SK-N-SH (cell line): ENCODE measurements around the gene IL7R.

Source experiments
- CTCF ChIP-seq: fragments of 200-600 bp; sonication (generic); IDR thresholded peaks from 2 replicates; pipeline ENCODE4 v1.6.1; 2017; ENCODE audit warnings: antibody characterized with exemption, mild to moderate bottlenecking, moderate library complexity
- RAD21 ChIP-seq: IDR thresholded peaks from 2 replicates; pipeline ENCODE4 v1.6.1; 2012; ENCODE audit warnings: mild to moderate bottlenecking, low read length
- SIN3A ChIP-seq: IDR thresholded peaks from 2 replicates; pipeline ENCODE4 v1.6.1; 2012; ENCODE audit warnings: low read depth, mild to moderate bottlenecking, low read length, moderate library complexity, borderline replicate concordance
- SMC3 ChIP-seq: IDR thresholded peaks from 2 replicates; pipeline ENCODE4 v1.6.1; 2012; ENCODE audit warnings: low read depth, low read length, improper control_type of control experiment
- USF1 ChIP-seq: IDR thresholded peaks from 2 replicates; pipeline ENCODE4 v1.4.0; 2012; ENCODE audit warnings: low read depth, borderline replicate concordance

GRCh38 chr5:35847961-35848360, 8.7 kb upstream of the IL7R start:
- no peak for TF ChIP-seq SIN3A
- no peak for TF ChIP-seq CTCF
- no peak for TF ChIP-seq RAD21
- no peak for TF ChIP-seq USF1
- TF ChIP-seq SMC3, result no peak
